ENCODE measurements around the gene FKBP1A.

- TF ChIP-seq CTCF (IDR thresholded peaks at IDR 0.05; ENCODE audit: poor library complexity) (no peak), EZH2 (IDR thresholded peaks at IDR 0.05; ENCODE audit: borderline replicate concordance) (no peak), EZH2phosphoT487 (IDR thresholded peaks at IDR 0.05; ENCODE audit: low read depth, severe bottlenecking, unreplicated experiment) (no peak)
Observed at GRCh38 chr20:1388253-1388652, 4.6 kb downstream of the FKBP1A start.

All from hepatocyte (in vitro differentiated cells).